ENCODE data around the gene MAP3K5. TPM values are rescaled to one million over a fixed set of nuclear protein-coding genes. Genes with fewer than 3 reads are reported as not detected.

MAP3K5 gene
- total and polyA plus RNA-seq, 2 of the 8 experiments (the other 6 are each of a cell fraction or from before 2014, with no cell fraction given) = 0.63 to 2.6 TPM

DNA sequence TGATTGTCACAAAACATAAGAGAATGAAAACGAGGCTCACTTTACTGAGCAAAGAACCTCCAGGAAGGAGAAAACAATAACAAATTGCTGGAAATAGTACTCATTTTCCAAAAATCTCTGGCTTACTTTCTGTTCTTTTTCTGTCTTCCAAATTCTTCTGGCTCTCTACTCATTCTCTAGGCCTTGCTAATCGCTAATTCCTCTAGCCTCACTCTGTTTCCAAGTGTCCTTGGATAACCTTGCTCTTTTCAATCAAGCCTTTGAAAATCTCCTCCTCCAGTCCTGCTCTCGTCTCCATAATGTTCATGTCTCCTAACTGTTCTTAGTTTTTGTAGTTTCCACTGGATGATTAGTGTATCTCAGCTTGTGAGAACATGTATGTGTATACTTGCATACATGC, 145.9 kb downstream of the MAP3K5 start:
- Histone ChIP-seq H2BK15ac (ENCODE audit: low read length) (no peak overlapping the region), H3K23ac (ENCODE audit: insufficient read length) (no peak overlapping the region), H3K4me2 (ENCODE audit: insufficient read depth in 1 of 2, low read depth in 2 of 2, low read length in 2 of 2) (no peak overlapping the region), H3K27ac (ENCODE audit: low read depth, low read length) (no peak overlapping the region), H2BK120ac (replicated peaks; ENCODE audit: low read depth, low read length) (no peak overlapping the region), H3K14ac (ENCODE audit: insufficient read length) (no peak overlapping the region), H3K9ac (replicated peaks in 1 of 4; ENCODE audit: extremely low read depth in 1 of 4, low read depth in 3 of 4, low read length in 3 of 4) (no peak overlapping the region), H3K56ac (replicated peaks; ENCODE audit: insufficient read length, low read depth, low read length) (no peak overlapping the region), H3K36me3 (ENCODE audit: control insufficient read depth in 2 of 4, insufficient read depth in 4 of 4, low read length in 3 of 4) (no peaks in the 10 kb centered on the region), H2AFZ (ENCODE audit: low read length) (no peak overlapping the region), H2BK5ac (ENCODE audit: low read depth, low read length) (no peak overlapping the region), H3K27me3 (replicated peaks in 1 of 4; ENCODE audit: control insufficient read depth in 3 of 4, extremely low read depth in 1 of 4, insufficient read depth in 3 of 4, low read length in 3 of 4) (no peaks in the 10 kb centered on the region), H4K91ac (replicated peaks; ENCODE audit: insufficient read length, low read length) (no peak overlapping the region), H3K4me1 (replicated peaks in 1 of 4; ENCODE audit: control insufficient read depth in 3 of 4, insufficient read depth in 4 of 4, low read length in 3 of 4) (peaks cover 0 to 3% (median 1%) of the 10 kb centered on the region in 4 experiments; a peak in 1 of 7 replicates), H4K5ac (ENCODE audit: insufficient read length, low read depth, low read length) (no peak overlapping the region), H2BK12ac (ENCODE audit: low read depth, low read length) (no peak overlapping the region), H2AK5ac (ENCODE audit: low read depth, low read length) (no peak overlapping the region), H4K20me1 (replicated peaks in 1 of 2; ENCODE audit: control insufficient read depth in 1 of 2, insufficient read depth in 2 of 2, low read length in 2 of 2) (no peaks in the 10 kb centered on the region), H3K79me2 (ENCODE audit: control insufficient read depth in 1 of 2, insufficient read depth in 2 of 2, low read length in 2 of 2) (no peaks in the 10 kb centered on the region), H4K8ac (ENCODE audit: extremely low read depth, insufficient read depth, low read length) (no peak overlapping the region), H3K4me3 (ENCODE audit: extremely low read depth in 1 of 4, insufficient read depth in 2 of 4, low read depth in 3 of 4, low read length in 4 of 4) (no peak overlapping the region), H2BK20ac (ENCODE audit: low read length) (no peak overlapping the region), H3K4ac (replicated peaks; ENCODE audit: insufficient read length, low read depth, low read length) (no peak overlapping the region), H3K23me2 (ENCODE audit: low read depth, low read length) (no peaks in the 10 kb centered on the region), H3K9me3 (ENCODE audit: insufficient read depth in 2 of 2, low read depth in 1 of 2, low read length in 1 of 2) (no peaks in the 10 kb centered on the region), H3K18ac (ENCODE audit: extremely low read depth, low read length) (no peak overlapping the region), H3K79me1 (ENCODE audit: low read depth, low read length) (no peaks in the 10 kb centered on the region)
- DNase-seq (ENCODE audit: low read depth in 1 of 2, low spot score in 2 of 2) (no peak), FAIRE-seq (no peak)
- CTCF ChIA-PET (ENCODE audit: partially characterized antibody) = interaction anchor here (1.0 to 6.0 kb wide), 5 partner anchors 10 to 311 kb away, joined by 3 to 99 read pairs (median 3); partner anchors contain the start of gene MAP3K5
- no peak for TF ChIP-seq TAF1 (IDR thresholded peaks at IDR 0.05; ENCODE audit: low read depth, low read length)
- TF ChIP-seq NRF1 (IDR thresholded peaks at IDR 0.05; ENCODE audit: low read depth, low read length) = no peak
- no peak for TF ChIP-seq CBX8 (IDR thresholded peaks at IDR 0.05; ENCODE audit: borderline replicate concordance, low read depth, low read length)
- POLR2A ChIA-PET (ENCODE audit: partially characterized antibody) = no interaction called here
- WGBS, 2 experiments (ENCODE audit: extremely low coverage in 1 of 2, insufficient coverage in 1 of 2, insufficient read length in 1 of 2, insufficient replicate concordance in 2 of 2, low coverage in 1 of 2, low lambda C conversion rate in 2 of 2, missing lambda C conversion rate in 1 of 2) = 79% methylated on average over 3 of the region's 3 CpGs; no CpG with 5 or more reads in 1 of the 2 experiments

All from H1 (cell line).